LNCAP (cell line): ENCODE measurements around the gene CILP2.
A peak's percentile ranks its signal among the peaks of the same experiment; 100 is the strongest.

Source experiments
- CTCF ChIP-seq: fragments of 450-650 bp; IDR thresholded peaks from 2 replicates; pipeline ENCODE4 v1.5.1; 2017; ENCODE audit warnings: mild to moderate bottlenecking

CILP2 gene

GRCh38 chr19:19547674-19548336, 9.7 kb downstream of the CILP2 start:
- no peak for TF ChIP-seq CTCF

- no peak for TF ChIP-seq CTCF
These were observed 11.1 kb downstream of the CILP2 start for GRCh38 chr19:19548915-19549759.

- TF ChIP-seq CTCF: no peak
These were observed 11.9 kb downstream of the CILP2 start for GRCh38 chr19:19549804-19550464.

GRCh38 chr19:19550485-19550929, 12.4 kb downstream of the CILP2 start:
- no peak for TF ChIP-seq CTCF

GRCh38 chr19:19550972-19551852, 13.1 kb downstream of the CILP2 start:
- no peak for TF ChIP-seq CTCF

- no peak for TF ChIP-seq CTCF
These were observed 13.8 kb downstream of the CILP2 start for GRCh38 chr19:19551853-19552192.

GRCh38 chr19:19552798-19553197, 14.7 kb downstream of the CILP2 start:
- TF ChIP-seq CTCF: peak; percentile 47
